NCI-H510A (cell line): ENCODE results near the gene GPSM1.

Experiments
- DNase-seq: peaks from one replicate; lab custom pipeline; 2025; lab: John Stamatoyannopoulos, UW

Gene GPSM1

DNA sequence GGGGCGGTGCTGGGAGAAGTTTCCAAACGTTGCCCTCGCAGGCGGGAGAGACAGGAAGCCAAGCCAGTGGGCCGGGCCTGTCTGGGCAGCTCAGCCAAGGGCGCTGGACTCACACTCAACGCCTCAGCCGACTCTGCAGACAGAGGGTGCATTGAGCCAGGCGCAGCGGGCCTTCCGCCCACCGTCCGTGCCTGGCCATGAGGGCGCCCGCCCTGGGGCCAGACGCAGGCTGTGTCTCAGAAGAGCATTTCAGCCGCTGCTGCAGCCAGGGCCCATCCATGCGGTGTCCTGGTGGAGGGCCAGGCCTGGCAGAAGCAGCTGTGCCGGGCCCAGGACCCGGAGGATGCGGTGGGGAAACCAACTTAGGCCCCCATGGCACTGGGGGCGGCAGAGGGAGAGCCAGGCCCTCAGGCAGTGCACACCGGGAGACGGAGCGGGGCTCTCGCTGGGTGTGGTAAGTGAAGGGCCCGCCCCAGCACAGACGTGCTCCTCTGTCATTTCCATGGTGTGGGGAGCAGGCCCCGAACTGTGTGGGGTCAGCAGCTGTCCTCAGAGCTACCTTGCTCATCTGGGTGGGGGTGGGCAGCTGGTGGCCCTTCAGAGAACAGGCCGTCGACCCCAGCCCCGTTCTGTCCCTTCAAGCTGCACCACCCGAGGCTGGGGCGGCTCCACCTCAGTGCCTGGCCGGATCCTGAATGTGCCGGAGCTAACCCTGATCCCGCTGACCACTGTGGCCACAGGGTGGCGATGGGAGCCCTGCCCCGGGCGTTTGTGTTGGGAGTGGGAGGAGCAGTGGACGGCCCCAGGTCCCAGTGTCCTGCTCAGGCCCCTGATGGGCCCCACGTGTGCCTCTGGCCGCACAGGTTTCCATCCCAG lies 18.2 kb downstream of the GPSM1 start:
- DNase-seq, result no peak

DNA sequence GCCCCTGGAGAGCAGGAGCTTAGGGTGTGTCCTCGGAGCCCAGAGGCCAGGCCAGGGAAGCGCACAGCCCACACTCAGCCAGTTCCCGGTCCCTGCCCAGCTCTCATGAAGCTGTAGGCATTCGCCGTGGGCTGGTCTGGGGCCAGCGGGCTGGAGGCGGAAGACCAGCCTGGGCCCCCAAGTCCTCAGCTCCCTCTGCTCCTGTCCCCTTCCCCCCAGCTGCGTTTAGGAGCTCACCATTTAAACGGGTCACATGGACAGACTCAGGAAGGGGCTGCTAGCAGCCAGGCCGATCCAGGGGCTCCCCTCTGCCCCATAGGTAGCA lies 18.8 kb downstream of the GPSM1 start:
- no peak for DNase-seq

DNA sequence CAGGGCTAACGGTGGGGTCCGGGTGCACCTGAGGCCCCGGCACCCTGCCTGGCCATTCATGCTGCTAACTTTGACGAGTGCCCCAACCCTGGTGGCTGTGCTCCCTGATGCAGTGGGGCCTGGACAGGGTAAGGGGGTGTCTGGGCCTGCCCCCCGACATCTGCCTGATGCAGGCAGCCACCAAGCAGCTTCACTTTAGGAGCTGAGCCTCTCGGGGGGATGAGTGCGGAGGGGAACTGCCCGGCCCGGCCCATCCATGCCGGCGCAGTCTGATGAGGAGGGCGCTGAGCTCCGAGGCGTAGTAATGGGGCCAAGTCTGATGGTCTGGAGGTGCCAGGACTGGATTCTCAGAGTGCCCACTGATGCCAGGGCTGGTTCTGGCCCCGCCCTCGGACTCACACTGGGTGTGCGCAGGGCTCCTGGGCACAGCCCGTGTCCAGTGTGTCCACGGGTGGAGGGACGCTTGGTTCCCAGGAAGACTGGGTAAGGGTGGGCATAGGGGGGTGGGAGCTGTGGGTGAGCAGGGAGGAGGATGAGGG lies 19.7 kb downstream of the GPSM1 start:
- no peak for DNase-seq

DNA sequence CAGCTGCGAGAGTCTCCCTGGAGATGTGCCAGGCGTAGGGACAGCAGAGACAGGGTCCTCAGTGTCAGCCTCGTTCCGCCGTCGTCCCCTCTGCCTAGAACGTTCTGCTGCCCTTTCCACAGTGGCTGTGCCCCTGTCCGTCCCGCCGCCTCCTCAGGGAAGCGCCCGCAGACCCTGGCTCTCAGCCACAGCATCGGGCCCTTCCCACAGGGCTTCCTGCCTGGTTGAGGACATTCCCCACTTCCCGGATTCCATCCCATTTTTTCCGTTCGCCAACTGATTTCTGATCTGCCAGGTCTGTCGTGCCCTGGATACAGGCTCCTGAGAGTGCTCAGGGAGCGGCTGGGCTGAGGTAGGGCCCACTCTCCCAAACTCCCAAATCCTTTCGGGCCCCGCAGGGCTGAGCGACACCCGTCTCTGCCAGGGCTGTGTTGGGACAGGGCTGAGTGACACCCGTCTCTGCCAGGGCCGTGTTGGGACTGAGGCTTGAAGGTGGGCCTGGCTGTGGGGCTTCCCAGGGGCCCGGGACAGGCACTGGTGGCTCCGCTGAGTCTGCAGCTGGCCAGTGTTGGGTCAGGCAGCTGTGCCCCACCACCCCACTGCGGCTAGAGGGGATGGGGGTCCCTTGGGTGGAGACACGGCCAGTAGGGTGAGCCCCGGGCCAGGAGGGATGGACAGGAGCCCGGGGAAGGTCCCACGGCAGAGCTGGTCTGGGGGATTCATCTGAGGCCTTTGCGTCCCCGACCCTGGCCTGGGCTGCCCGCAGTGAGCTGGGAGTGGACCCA lies 20.3 kb downstream of the GPSM1 start:
- no peak for DNase-seq

DNA sequence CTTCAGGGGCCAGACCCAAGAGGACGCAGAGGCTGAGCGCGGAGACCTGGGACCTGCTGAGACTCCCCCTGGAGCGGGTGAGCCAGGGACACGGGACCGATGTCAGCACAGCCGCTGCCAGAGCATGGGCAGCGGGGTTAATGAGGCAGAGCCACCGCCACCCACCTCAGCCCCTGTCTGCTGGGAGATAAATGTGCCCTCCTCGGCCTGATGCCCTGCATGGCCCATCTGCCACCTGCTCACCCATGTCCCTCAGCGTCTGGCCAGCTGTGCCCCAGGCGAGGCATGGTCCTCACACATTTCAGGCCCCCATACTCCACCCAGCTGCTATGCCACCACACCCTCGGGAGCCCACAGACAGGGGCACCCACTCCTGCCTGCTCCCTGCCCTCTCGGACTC lies 21.4 kb downstream of the GPSM1 start:
- no peak for DNase-seq

DNA sequence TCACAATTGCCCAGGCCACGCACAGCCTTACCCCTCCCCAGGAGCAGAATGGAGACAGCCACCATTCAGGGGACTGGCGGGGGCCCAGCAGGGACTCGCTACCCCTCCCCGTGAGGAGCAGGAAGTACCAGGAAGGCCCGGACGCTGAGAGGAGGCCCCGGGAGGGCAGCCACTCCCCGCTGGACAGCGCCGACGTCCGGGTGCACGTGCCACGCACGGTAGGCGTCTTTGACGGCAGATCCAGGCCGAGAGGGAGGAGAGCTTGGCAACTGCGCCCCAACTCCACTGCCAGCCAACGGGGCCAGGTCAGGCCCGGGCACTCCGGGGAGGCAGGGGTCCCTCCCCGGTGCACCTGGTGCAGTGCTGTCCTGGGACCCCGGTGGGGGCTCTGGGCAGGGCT lies 22.2 kb downstream of the GPSM1 start:
- DNase-seq, result no peak

DNA sequence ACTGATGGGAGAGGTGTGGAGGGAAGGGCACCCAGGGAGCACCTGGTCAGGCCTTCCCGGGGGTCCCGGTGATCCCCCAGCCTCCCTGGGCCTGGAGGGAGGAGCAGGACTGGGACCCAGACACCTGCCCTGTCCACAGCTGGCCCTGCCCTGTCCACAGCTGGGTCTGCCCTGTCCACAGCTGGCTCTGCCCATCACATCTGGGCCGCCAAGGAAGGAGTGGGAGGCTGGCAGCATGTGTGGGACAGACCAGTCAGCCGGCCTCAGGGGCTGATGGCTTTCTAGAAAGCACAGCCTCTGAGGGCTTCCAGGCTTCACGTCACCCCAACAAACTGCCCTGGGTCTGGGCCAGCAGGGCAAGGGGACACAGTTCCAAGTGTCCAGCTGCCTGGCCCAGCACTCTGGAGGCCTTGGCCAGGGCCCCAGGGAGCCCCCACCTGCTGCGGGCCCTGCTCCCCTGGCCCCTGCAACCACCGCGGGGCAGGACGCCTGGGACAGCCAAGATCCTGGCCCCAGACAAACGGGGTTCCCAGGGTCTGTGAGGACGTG lies 24.0 kb downstream of the GPSM1 start:
- DNase-seq, result no peak

DNA sequence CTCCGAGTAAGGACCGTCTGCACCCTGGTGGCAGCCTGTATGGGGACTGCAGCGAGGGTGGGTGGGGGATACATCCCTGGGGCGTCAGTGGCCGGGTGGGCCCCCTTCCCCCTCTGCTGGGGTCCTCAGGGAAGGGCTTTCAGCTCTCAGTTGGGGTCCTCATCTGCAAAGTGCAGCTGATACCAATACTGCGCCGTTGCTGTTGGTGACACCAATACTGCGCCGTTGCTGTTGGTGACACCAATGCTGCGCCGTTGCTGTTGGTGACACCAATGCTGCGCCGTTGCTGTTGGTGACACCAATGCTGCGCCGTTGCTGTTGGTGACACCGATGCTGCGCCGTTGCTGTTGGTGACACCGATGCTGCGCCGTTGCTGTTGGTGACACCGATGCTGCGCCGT lies 24.5 kb downstream of the GPSM1 start:
- peak; percentile 76 for DNase-seq

DNA sequence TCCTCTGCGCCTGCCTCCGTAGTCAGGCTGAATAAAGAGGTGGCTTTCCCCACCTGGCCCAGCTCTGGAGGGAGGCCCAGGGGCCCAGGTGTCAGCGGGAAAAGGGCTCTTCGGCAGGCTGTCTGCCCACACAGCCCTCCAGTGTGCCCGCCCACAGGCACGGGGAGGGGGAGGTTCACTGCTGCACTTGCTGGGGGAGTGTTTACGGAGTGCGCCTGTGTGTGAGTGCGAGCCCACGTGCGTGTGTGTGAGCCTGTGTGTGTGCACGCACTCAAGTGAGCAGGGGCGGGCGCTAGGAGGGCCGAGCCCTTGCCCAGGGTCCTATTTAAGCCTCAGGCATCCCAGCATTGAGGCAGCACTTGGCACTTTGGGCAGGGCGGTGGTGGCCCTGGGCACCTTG lies 25.3 kb downstream of the GPSM1 start:
- no peak for DNase-seq

DNA sequence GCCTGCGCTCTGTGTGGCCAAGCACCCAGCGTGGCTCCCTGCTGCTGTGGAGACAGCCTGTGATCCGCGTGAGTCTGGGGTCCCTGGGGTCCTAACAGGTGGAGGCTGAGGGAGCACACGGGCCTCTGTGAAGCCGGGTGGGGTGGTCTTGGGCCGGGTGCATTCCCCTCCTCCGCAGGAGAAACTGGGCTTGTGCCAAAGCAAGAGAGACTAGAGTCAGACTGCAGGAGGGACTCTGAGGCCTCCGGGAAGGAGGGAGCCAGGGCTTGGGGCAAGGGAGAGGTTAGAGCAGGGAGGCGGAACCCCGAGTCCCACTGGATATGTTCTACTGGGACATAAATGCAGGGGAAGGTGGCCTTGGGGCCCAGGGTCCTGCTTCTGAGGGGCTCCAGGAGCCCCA lies 25.7 kb downstream of the GPSM1 start:
- no peak for DNase-seq

DNA sequence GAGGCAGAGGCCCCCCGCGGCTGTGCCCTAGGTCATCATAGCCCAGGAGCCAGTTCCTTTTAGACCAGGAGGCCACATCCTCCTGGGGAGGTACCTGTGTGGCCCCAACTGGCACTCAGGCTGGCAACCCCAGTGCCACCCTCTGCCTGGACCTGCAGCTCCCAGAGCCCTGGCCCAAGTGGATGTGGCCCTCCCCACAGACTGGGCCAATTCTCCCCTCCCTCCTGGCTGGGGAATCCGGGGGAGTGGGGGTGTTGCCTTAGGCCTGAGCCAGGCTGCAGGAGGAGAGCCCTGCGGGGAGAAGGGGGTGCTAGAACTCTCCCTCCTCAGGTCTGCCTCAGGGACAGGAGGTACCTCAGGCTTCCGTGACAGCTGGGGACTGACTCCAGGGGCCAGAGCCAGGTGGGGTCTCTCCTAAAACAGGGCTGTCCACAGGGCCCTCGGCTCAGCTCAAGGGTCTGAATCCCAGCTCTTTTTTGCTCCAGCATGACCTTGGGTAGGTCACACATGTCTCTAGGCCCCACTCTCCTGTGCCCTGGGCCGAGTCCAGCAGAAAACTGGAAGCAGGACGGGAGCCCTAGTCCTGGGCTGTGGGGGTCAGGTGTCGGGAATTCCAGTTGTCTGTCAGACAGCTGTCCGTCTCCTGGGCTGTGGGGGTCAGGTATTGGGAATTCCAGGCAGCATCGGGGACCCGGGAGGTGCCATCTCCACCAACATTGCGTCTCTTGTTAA lies 26.6 kb downstream of the GPSM1 start:
- DNase-seq, result no peak

DNA sequence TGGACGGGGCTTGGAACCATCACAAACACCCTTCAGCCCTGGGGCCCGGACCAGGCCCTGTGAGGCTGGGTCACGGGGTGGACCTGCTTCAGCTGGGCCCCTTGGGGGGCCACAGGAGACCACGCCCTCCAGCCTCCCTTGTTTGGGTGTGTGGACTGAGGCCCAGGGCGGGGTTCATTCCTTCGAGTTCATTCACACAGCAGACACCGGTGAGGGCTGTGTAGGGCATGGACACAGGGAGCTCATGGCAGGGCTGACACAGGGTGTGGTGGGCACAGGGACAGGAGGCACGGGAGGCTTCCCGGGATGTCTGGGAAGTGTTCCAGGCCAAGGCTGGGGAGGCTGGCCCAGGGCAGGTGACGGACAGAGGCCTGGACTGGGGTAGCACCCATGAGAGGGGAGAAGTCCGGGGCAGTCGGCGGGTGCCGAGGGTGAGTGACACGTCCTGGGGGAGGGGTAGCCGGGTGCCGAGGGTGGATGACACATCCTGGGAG lies 27.3 kb downstream of the GPSM1 start:
- no peak for DNase-seq

DNA sequence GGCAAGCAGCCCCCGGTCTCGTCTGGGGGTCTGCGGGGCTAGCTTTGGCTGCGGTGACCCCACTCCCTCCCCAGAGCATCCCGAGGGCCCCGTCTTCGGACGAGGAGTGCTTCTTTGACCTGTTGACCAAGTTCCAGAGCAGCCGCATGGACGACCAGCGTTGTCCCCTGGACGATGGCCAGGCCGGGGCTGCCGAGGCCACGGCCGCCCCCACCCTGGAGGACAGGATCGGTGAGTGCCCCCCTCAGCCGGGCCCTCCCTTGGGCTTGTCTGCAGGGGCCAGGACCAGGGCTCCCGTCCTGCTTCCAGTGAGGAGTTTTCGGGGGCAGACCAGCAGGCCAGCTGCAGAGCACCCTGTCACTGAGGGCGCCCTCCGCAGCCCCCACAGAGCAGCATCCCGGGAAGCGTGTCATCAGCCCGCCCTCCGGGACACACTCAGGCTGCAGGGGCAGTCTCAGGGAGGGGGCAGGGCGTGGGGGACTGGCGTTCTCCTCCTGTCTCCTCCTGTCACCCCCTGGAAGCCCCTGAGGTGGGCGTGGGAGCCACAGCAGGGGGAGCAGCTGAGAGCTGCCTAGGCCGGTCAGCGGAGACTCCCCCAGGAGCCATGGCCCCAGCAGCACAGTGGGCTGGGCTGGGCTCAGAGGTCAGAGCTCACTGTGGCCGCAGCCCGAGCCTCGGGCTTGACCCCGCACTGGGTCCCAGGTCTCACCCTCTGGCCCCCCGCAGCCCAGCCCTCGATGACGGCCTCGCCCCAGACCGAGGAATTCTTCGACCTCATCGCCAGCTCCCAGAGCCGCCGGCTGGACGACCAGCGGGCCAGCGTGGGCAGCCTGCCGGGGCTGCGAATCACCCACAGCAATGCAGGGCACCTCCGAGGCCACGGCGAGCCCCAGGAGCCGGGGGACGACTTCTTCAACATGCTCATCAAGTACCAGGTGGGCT lies 28.5 kb downstream of the GPSM1 start:
- DNase-seq, result no peak

DNA sequence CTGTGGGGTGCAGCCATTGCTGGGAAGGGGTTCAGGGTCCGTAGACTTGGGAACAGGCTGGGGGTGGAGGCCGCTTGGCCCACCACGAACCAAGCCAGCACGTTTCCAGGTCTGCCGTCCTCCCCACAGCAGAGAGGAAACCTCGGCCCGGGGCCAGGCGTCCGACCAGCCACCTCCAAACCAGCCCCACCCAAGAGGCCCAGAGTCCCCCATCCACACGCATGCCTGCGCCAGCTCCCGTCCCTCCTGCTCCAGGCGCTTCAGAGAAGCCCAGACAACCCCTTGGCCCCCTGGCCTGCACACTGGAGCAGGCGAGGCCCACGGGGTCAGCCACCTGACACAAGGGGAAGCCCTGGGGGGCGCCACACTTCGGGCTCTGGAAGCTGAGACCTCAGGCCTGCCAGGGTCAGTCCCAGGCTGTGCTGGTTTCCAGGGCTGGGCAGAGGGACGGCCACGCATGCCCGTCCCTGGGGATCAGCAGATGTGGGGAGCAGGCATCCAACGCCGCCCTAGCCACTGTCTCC lies 29.9 kb downstream of the GPSM1 start:
- no peak for DNase-seq

DNA sequence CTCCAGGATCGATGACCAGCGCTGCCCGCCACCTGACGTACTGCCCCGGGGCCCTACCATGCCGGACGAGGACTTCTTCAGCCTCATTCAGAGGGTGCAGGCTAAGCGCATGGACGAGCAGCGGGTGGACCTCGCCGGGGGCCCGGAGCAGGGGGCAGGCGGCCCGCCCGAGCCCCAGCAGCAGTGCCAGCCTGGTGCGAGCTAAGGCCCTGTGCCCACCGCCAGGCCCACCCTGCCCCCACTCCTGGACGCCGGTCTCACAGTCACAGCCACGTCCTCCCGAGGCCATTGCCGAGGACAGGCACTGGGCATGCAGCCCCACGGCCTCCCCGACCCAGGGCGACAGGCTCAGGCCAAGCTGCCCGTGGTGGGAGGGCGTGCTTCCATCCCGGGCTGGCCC lies 30.7 kb downstream of the GPSM1 start:
- DNase-seq, result no peak

DNA sequence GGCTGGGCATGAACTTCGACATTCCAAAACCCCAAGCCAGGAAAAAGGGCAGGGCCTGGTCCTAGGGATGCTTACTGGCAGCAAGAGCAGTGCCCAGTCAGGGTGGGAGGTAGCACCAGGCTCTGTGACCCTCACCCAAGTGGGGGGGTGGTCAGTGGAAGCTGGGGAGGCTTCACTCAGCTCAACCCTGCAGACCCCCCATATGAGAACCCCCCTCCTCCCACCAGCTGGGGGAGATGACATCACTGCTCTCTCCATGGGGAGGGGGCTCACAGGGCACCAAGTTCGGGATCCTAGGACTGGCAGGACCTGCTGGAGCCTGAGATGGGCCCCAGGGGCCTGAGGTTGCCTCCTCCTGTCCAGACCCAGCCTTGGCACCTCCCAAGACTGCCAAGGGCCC lies 31.5 kb downstream of the GPSM1 start:
- no peak for DNase-seq

DNA sequence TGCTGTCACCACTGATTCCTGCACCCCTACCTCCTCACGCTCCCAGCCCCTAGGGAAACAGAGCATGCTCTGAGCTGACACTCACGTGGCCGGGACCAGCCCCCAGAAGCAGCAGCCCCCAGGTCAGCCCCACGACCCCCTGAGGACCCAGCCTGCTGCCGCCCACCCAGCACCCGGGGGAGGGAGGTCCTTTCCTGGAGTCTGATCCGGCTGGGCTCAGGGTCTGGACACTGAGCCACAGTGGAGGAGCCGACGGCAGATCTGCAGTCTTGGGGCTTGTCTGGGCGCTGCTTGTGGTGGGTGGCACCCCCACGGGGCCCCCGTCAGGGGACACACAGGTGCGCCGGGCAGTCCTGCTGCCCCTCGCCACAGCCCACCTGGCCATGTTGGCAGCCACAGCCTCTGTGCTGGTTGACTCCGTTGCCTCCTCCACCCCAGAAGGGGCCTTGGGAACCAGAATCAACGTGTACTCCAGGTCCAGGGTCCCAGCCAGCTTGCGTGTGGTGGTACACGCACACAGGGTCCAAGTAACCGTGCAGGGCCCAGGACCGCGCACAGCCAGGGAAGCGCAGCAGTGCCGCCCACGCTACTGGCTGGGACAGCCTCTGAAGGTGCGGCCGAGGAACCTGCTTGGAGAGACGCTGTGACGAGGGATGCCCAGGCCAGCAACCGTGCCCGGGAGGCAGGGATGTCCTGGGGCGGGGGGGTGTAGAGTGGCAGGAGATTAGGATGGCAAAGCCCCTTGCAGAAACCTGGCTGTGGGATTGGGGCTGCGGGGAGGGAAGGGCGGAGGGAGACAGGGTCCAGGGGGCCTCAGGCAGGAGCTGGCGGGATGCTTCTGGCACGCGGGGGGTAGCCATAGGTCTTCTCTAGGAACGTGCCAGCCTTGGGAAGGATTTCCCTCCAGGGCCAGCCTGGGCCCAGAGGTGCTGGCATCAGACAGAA lies 32.7 kb downstream of the GPSM1 start:
- DNase-seq, result no peak

DNA sequence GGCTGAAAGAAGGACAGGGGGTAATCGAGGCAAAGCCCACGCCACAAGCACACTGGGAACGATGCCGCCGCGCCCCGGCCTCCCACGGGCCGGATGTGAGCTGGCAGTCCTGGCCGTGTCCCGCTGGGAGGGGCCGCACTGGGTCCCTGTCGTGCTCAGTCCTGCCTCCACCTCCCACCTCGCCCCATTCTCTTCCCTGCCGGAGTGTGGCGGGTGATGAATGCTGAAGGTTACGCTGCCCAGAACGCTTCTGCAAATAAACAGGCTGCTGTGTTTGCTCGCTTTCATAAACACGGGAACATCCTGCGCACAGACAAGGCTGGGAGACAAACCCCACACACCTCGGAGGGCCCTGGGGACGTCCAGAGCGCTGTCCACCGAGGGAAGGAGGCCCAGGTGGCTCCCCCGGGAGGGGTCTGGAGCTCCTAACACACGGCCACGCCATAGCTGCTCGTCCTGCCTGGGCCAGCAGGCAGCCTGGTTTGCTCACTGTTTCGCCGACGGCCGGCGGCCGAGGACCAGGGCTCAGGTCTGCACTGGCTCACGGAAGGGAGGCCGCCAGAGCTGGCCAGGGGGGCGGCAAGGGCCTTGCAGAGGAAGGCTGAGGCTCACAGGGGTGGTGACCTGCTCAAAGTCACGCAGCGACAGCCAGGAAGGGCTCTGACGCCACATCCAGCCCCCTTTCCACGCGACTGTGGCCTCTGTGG lies 33.9 kb downstream of the GPSM1 start:
- DNase-seq, result no peak
